Activated T-helper 1 cell treated with anti-CD3 and anti-CD28 coated beads, Interleukin-2, amount 50 U/mL, for 16 hours (primary cell): ENCODE data around the gene CATSPER3.

Source experiments
- DNase-seq, 2 donors: peaks; one replicate each; pipeline ENCODE4 v3.0.0-alpha.2; 2020; ENCODE audit warnings: low read depth in 1 of 2, low spot score in 1 of 2

CATSPER3 gene

GRCh38 chr5:135059000-135059923 is 91.6 kb downstream of the CATSPER3 start:
- no peak for DNase-seq

DNA sequence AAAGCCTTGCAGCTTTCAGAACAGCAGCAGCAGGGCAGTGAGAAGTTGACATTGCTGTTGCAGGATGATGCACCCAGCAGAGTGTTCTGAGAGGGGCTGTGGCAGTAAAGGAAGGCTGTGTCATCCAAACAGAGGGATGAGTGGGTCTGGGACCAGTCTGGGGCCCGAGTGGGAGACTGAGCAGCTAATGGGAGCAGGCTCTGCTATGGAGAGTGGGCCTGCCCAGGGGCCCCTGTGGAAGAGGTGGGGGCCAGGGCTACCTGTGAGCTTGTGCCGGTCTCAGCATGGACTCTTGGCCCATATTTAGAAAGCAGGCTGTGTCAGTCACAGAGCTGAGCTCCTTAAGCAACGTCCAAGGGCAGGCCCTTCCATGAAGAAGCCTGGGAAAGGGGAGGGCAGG is 92.3 kb downstream of the CATSPER3 start:
- no peak for DNase-seq

- no peak for DNase-seq
These were observed 93.3 kb downstream of the CATSPER3 start for GRCh38 chr5:135061001-135061400.
